H1 (cell line): ENCODE results near the gene TNS2. TPM values are rescaled to one million over a fixed set of nuclear protein-coding genes. Genes with fewer than 3 reads are reported as not detected.
"Not testable (repeated sequence)": the region's sequence is repeated elsewhere in the genome, so short reads cannot be mapped to it uniquely, and the experiment has no call there.

ENCODE experiments used
- CTCF ChIA-PET: fragments of 300-600 bp; sonication (Branson Sonifier 250); formaldehyde crosslinking; loops from one replicate; lab custom pipeline; 2021; ENCODE audit not compliant: partially characterized antibody; lab: Charles Lee
- POLR2A ChIA-PET: fragments of 300-600 bp; sonication (Branson Sonifier 250); formaldehyde crosslinking; loops from one replicate; lab custom pipeline; 2021; ENCODE audit warnings: inconsistent platforms; ENCODE audit not compliant: partially characterized antibody; lab: Charles Lee
- DNase-seq, 2 experiments: peaks; one replicate each; pipeline versions ENCODE4 v3.0.0 to v3.0.0-alpha.2; 2010 to 2022; ENCODE audit warnings: low spot score in 2 of 2, low read depth in 1 of 2, mixed read lengths in 1 of 2
- FAIRE-seq: peaks from 2 replicates; lab custom pipeline; 2011; peaks lifted over from hg19 to GRCh38; lab: Jason Lieb, UNC
- H2AFZ ChIP-seq: 2 replicates; pipeline ENCODE4 v1.8.1; 2012; ENCODE audit warnings: low read length, inconsistent platforms
- H2AK5ac ChIP-seq: 2 replicates; pipeline ENCODE4 v1.6.1; 2013; ENCODE audit warnings: low read depth, low read length
- H2BK120ac ChIP-seq: replicated peaks from 2 replicates; pipeline ENCODE3; 2013; ENCODE audit warnings: low read depth, low read length, inconsistent platforms
- H2BK12ac ChIP-seq: 2 replicates; pipeline ENCODE4 v1.6.1; 2013; ENCODE audit warnings: low read depth, low read length
- H2BK15ac ChIP-seq: 2 replicates; pipeline ENCODE4 v1.6.1; 2013; ENCODE audit warnings: low read length
- H2BK20ac ChIP-seq: 2 replicates; pipeline ENCODE4 v1.6.1; 2013; ENCODE audit warnings: low read length
- H2BK5ac ChIP-seq: 2 replicates; pipeline ENCODE4 v1.6.1; 2013; ENCODE audit warnings: low read depth, low read length
- H3K14ac ChIP-seq: 2 replicates; pipeline ENCODE4 v1.6.1; 2013; ENCODE audit warnings: inconsistent platforms; ENCODE audit not compliant: insufficient read length
- H3K18ac ChIP-seq: 2 replicates; pipeline ENCODE4 v1.6.1; 2013; ENCODE audit warnings: low read length; ENCODE audit errors: extremely low read depth
- H3K23ac ChIP-seq: 2 replicates; pipeline ENCODE4 v1.6.1; 2013; ENCODE audit warnings: inconsistent platforms; ENCODE audit not compliant: insufficient read length
- H3K23me2 ChIP-seq: 2 replicates; pipeline ENCODE4 v1.6.1; 2013; ENCODE audit warnings: low read depth, low read length
- H3K27ac ChIP-seq: 2 replicates; pipeline ENCODE4 v1.6.1; 2011; ENCODE audit warnings: low read depth, low read length, inconsistent platforms
- H3K27me3 ChIP-seq, 4 experiments: replicated peaks in 1 of 4; 1 replicate in 1 of 4; 2 replicates in 3 of 4; pipeline versions ENCODE4 v1.6.1 to v1.8.1; 2011 to 2013; ENCODE audit warnings: low read length in 3 of 4, mild to moderate bottlenecking in 3 of 4, inconsistent platforms in 2 of 4, mixed read lengths in 2 of 4, moderate library complexity in 1 of 4; ENCODE audit not compliant: control insufficient read depth in 3 of 4, insufficient read depth in 3 of 4; ENCODE audit errors: extremely low read depth in 1 of 4
- H3K36me3 ChIP-seq, 4 experiments: 2 replicates each; pipeline versions ENCODE4 v1.6.1 to v1.8.1; 2011 to 2013; ENCODE audit warnings: mild to moderate bottlenecking in 4 of 4, low read length in 3 of 4, moderate library complexity in 2 of 4, control low read depth in 1 of 4, inconsistent platforms in 1 of 4; ENCODE audit not compliant: insufficient read depth in 4 of 4, control insufficient read depth in 2 of 4
- H3K4ac ChIP-seq: replicated peaks from 2 replicates; pipeline ENCODE3; 2013; ENCODE audit warnings: low read length, low read depth, mixed read lengths, inconsistent platforms; ENCODE audit not compliant: insufficient read length
- H3K4me1 ChIP-seq, 4 experiments: replicated peaks in 1 of 4; 1 replicate in 1 of 4; 2 replicates in 3 of 4; pipeline versions ENCODE4 v1.6.1 to v1.8.1; 2011 to 2013; ENCODE audit warnings: low read length in 3 of 4, inconsistent platforms in 2 of 4, mixed read lengths in 1 of 4; ENCODE audit not compliant: insufficient read depth in 4 of 4, control insufficient read depth in 3 of 4
- H3K4me2 ChIP-seq, 2 experiments: 2 replicates each; pipeline versions ENCODE4 v1.6.1 to v1.8.1; 2011 to 2013; ENCODE audit warnings: low read depth in 2 of 2, low read length in 2 of 2, control low read depth in 1 of 2, inconsistent platforms in 1 of 2, mild to moderate bottlenecking in 1 of 2; ENCODE audit not compliant: insufficient read depth in 1 of 2
- H3K4me3 ChIP-seq, 4 experiments: fragments of 200-600, 300-600 bp in 1 of 4; sonication (generic), shearing (Covaris generic), sonication (Bioruptor Twin) in 1 of 4; 2 replicates each; pipeline versions ENCODE4 v1.5.1 to v1.8.1; 2011 to 2016; ENCODE audit warnings: low read length in 4 of 4, low read depth in 3 of 4, control low read depth in 2 of 4, inconsistent platforms in 2 of 4, mild to moderate bottlenecking in 2 of 4, mixed read lengths in 1 of 4, moderate library complexity in 1 of 4; ENCODE audit not compliant: insufficient read depth in 2 of 4; ENCODE audit errors: extremely low read depth in 1 of 4
- H3K56ac ChIP-seq: replicated peaks from 2 replicates; pipeline ENCODE3; 2013; ENCODE audit warnings: low read depth, mild to moderate bottlenecking, mixed read lengths, low read length, inconsistent platforms; ENCODE audit not compliant: insufficient read length
- H3K79me1 ChIP-seq: 2 replicates; pipeline ENCODE4 v1.6.1; 2013; ENCODE audit warnings: low read depth, low read length, control low read depth
- H3K79me2 ChIP-seq, 2 experiments: 2 replicates each; pipeline versions ENCODE4 v1.6.1 to v1.8.1; 2012 to 2013; ENCODE audit warnings: low read length in 2 of 2, mild to moderate bottlenecking in 2 of 2, inconsistent platforms in 1 of 2; ENCODE audit not compliant: insufficient read depth in 2 of 2, control insufficient read depth in 1 of 2
- H3K9ac ChIP-seq, 4 experiments: replicated peaks in 1 of 4; 1 replicate in 1 of 4; 2 replicates in 3 of 4; pipeline versions ENCODE4 v1.6.1 to v1.8.1; 2011 to 2013; ENCODE audit warnings: low read depth in 3 of 4, low read length in 3 of 4, control low read depth in 2 of 4, mild to moderate bottlenecking in 2 of 4, moderate library complexity in 2 of 4, inconsistent platforms in 1 of 4; ENCODE audit errors: extremely low read depth in 1 of 4
- H3K9me3 ChIP-seq, 2 experiments: 2 replicates each; pipeline versions ENCODE4 v1.6.1 to v1.8.1; 2012 to 2013; ENCODE audit warnings: mild to moderate bottlenecking in 2 of 2, moderate library complexity in 2 of 2, control low read depth in 1 of 2, inconsistent platforms in 1 of 2, low read depth in 1 of 2, low read length in 1 of 2, mixed read lengths in 1 of 2; ENCODE audit not compliant: insufficient read depth in 2 of 2
- H4K20me1 ChIP-seq, 2 experiments: replicated peaks in 1 of 2; 2 replicates each; pipeline versions ENCODE3 to v1.8.1; 2011 to 2013; ENCODE audit warnings: inconsistent platforms in 2 of 2, low read length in 2 of 2, mild to moderate bottlenecking in 1 of 2; ENCODE audit not compliant: insufficient read depth in 2 of 2, control insufficient read depth in 1 of 2
- H4K5ac ChIP-seq: 2 replicates; pipeline ENCODE4 v1.6.1; 2013; ENCODE audit warnings: low read length, low read depth, mixed read lengths, inconsistent platforms; ENCODE audit not compliant: insufficient read length
- H4K8ac ChIP-seq: 2 replicates; pipeline ENCODE4 v1.8.0; 2013; ENCODE audit warnings: mild to moderate bottlenecking, moderate library complexity, low read length, inconsistent platforms; ENCODE audit not compliant: insufficient read depth; ENCODE audit errors: extremely low read depth
- H4K91ac ChIP-seq: replicated peaks from 2 replicates; pipeline ENCODE3; 2013; ENCODE audit warnings: low read length, mixed read lengths, inconsistent platforms; ENCODE audit not compliant: insufficient read length
- WGBS, 2 experiments: shearing (Covaris generic) in 1 of 2; methylation state at CpG; one replicate each; pipeline versions ENCODE4 v1.1.6 to v1.1.7; 2013 to 2015; ENCODE audit warnings: low lambda C conversion rate in 2 of 2, mixed read lengths in 2 of 2, inconsistent platforms in 1 of 2, low coverage in 1 of 2, missing lambda C conversion rate in 1 of 2; ENCODE audit not compliant: insufficient replicate concordance in 2 of 2, insufficient coverage in 1 of 2, insufficient read length in 1 of 2; ENCODE audit errors: extremely low coverage in 1 of 2, missing lambda C conversion rate in 1 of 2; 5-methylcytosine and 5-hydroxymethylcytosine counted together
- polyA plus RNA-seq, 7 experiments: library from polyadenylated mRNA; depleted of rRNA in 3 of 7; stranded (reverse) in 5 of 7; unstranded in 2 of 7; fragments of >200 nt in 5 of 7; fragments of 200-250 nt in 2 of 7; gene quantifications; 1 replicate in 5 of 7; 2 replicates in 1 of 7; 4 replicates in 1 of 7; pipeline versions ENCODE4 v1.2.1 to v1.2.3, GENCODE V29; 2011 to 2013; ENCODE audit warnings: missing spikeins in 2 of 7, mixed read lengths in 2 of 7
- total RNA-seq: library from RNA; stranded (reverse); fragmentation: NEBNext Ultra II Directional; extraction: Animal tissue kit (Norgen Biotek cat#: 25700); gene quantifications from 2 replicates; pipeline ENCODE4 v1.2.1, GENCODE V29; 2021

Gene TNS2
- total and polyA plus RNA-seq, 2 of the 8 experiments (the other 6 are each of a cell fraction or from before 2014, with no cell fraction given) = 2.8 to 4.7 TPM

DNA sequence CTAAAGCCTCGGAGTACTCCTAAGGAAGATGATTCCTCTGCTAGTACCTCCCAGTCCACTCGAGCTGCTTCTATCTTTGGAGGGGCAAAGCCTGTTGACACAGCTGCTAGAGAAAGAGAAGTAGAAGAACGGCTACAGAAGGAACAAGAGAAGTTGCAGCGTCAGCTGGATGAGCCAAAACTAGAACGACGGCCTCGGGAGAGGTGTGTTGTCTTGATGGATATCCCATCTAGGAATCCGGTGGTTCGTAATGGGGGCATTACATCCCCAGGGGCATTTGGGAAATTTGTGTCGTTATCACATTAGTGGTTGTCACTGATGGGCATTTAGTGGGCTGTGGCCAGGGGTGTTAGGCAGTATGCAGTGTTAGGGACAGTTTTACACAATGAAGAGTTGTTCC lies 16.0 kb upstream of the TNS2 start:
- peaks cover 13 to 16% of the 10 kb centered on the region in 2 experiments for H4K20me1 ChIP-seq
- not testable (repeated sequence) for H3K4me3 ChIP-seq, H3K4me2 ChIP-seq, H3K4me1 ChIP-seq, H3K23me2 ChIP-seq, H2AFZ ChIP-seq, H3K27ac ChIP-seq, H3K18ac ChIP-seq, FAIRE-seq, H3K23ac ChIP-seq, H3K14ac ChIP-seq, H2BK120ac ChIP-seq, H3K9me3 ChIP-seq, H3K4ac ChIP-seq, H3K9ac ChIP-seq, H3K79me2 ChIP-seq, DNase-seq, H2AK5ac ChIP-seq, H2BK20ac ChIP-seq, H4K91ac ChIP-seq, H2BK12ac ChIP-seq, H4K8ac ChIP-seq, H4K5ac ChIP-seq, H2BK15ac ChIP-seq, H2BK5ac ChIP-seq, H3K56ac ChIP-seq, H3K27me3 ChIP-seq, H3K79me1 ChIP-seq
- CTCF ChIA-PET = interaction anchor here (0.9 to 1.4 kb wide), 2 partner anchors 10 to 11 kb away, joined by 3 to 6 read pairs; no protein-coding TSS in a partner anchor
- 95% methylated on average over 10 of the region's 10 CpGs; no CpG with 5 or more reads in 1 of the 2 experiments for WGBS, 2 experiments
- POLR2A ChIA-PET = interaction anchor here (1.0 to 35.6 kb wide), 3 partner anchors 9 to 22 kb away, joined by 4 to 711 read pairs (median 97); partner anchors contain the start of gene EIF4B
- peaks cover 44 to 95% (median 75%) of the 10 kb centered on the region in 4 experiments for H3K36me3 ChIP-seq
